Activated T-helper 17 cell treated with anti-CD3 and anti-CD28 coated beads, Interleukin-2, amount 50 U/mL, for 72 hours (primary cell): ENCODE results near the gene PADI3. TPM values are rescaled to one million over a fixed set of nuclear protein-coding genes. Genes with fewer than 3 reads are reported as not detected.

Experiments used
- ATAC-seq: fragments of 150-1000 bp; cut with Tn5 transposase; replicated peaks from 2 replicates; pipeline ENCODE4 v1.10.0; 2021; ENCODE audit warnings: mild to moderate bottlenecking, moderate library complexity
- H3K27ac Mint-ChIP-seq: one replicate; pipeline ENCODE4 v1.8.0; 2022; ENCODE audit warnings: mixed read lengths
- H3K27me3 Mint-ChIP-seq: one replicate; pipeline ENCODE4 v1.8.0; 2022; ENCODE audit warnings: mixed read lengths
- H3K36me3 Mint-ChIP-seq: one replicate; pipeline ENCODE4 v1.8.0; 2022; ENCODE audit warnings: low read depth, mild to moderate bottlenecking, mixed read lengths
- H3K4me1 Mint-ChIP-seq: one replicate; pipeline ENCODE4 v1.8.0; 2022; ENCODE audit warnings: mixed read lengths
- H3K4me3 Mint-ChIP-seq: one replicate; pipeline ENCODE4 v1.8.0; 2022; ENCODE audit warnings: mild to moderate bottlenecking, mixed read lengths
- H3K9me3 Mint-ChIP-seq: one replicate; pipeline ENCODE4 v1.8.0; 2022; ENCODE audit warnings: mixed read lengths
- total RNA-seq, 2 donors: library from RNA; stranded (reverse); gene quantifications; one replicate each; pipeline ENCODE4 v1.2.3, GENCODE V29; 2022

Gene PADI3
- total RNA-seq, 2 donors from 2014 or later, result not detected

GRCh38 chr1:17211377-17211776 lies 37.5 kb upstream of the PADI3 start:
- no peak for ATAC-seq
- peaks cover 42% of the 10 kb centered on the region for H3K27me3 Mint-ChIP-seq
- H3K4me1 Mint-ChIP-seq, result peaks cover 20% of the 10 kb centered on the region
- no peaks in the 10 kb centered on the region for H3K36me3 Mint-ChIP-seq
- H3K4me3 Mint-ChIP-seq, result no peak overlapping the region
- H3K27ac Mint-ChIP-seq, result no peak overlapping the region
- no peaks in the 10 kb centered on the region for H3K9me3 Mint-ChIP-seq

- Mint-ChIP-seq H3K27me3 (peaks cover 42% of the 10 kb centered on the region), H3K36me3 (no peaks in the 10 kb centered on the region), H3K27ac (no peak overlapping the region), H3K9me3 (no peaks in the 10 kb centered on the region), H3K4me3 (peak overlapping the region; percentile 47), H3K4me1 (peaks cover 20% of the 10 kb centered on the region)
- no peak for ATAC-seq
These were observed 36.9 kb upstream of the PADI3 start for GRCh38 chr1:17212009-17212408.

- no peaks in the 10 kb centered on the region for H3K36me3 Mint-ChIP-seq
- H3K4me1 Mint-ChIP-seq, result peaks cover 19% of the 10 kb centered on the region
- peak overlapping the region; percentile 47 for H3K4me3 Mint-ChIP-seq
- no peak for ATAC-seq
- H3K27ac Mint-ChIP-seq, result no peak overlapping the region
- H3K9me3 Mint-ChIP-seq, result no peaks in the 10 kb centered on the region
- H3K27me3 Mint-ChIP-seq, result peaks cover 42% of the 10 kb centered on the region
These were observed 36.3 kb upstream of the PADI3 start for GRCh38 chr1:17212487-17213121.

- peak overlapping the region; percentile 47 for H3K4me3 Mint-ChIP-seq
- H3K27me3 Mint-ChIP-seq, result peaks cover 42% of the 10 kb centered on the region
- H3K4me1 Mint-ChIP-seq, result peaks cover 15% of the 10 kb centered on the region
- no peaks in the 10 kb centered on the region for H3K9me3 Mint-ChIP-seq
- H3K27ac Mint-ChIP-seq, result no peak overlapping the region
- no peaks in the 10 kb centered on the region for H3K36me3 Mint-ChIP-seq
- ATAC-seq, result no peak
These were observed 35.6 kb upstream of the PADI3 start for GRCh38 chr1:17213148-17213781.

GRCh38 chr1:17213782-17214148 lies 35.1 kb upstream of the PADI3 start:
- Mint-ChIP-seq H3K4me3 (no peak overlapping the region), H3K4me1 (peaks cover 15% of the 10 kb centered on the region), H3K27me3 (peaks cover 42% of the 10 kb centered on the region), H3K27ac (no peak overlapping the region), H3K36me3 (no peaks in the 10 kb centered on the region), H3K9me3 (no peaks in the 10 kb centered on the region)
- ATAC-seq, result no peak

- no peak for ATAC-seq
- peaks cover 39% of the 10 kb centered on the region for H3K27me3 Mint-ChIP-seq
- H3K36me3 Mint-ChIP-seq, result no peaks in the 10 kb centered on the region
- H3K4me3 Mint-ChIP-seq, result no peak overlapping the region
- H3K9me3 Mint-ChIP-seq, result no peaks in the 10 kb centered on the region
- H3K4me1 Mint-ChIP-seq, result peaks cover 15% of the 10 kb centered on the region
- no peak overlapping the region for H3K27ac Mint-ChIP-seq
These were observed 33.9 kb upstream of the PADI3 start for GRCh38 chr1:17214876-17215544.

GRCh38 chr1:17215545-17215890 lies 33.4 kb upstream of the PADI3 start:
- Mint-ChIP-seq H3K4me3 (no peak overlapping the region), H3K36me3 (no peaks in the 10 kb centered on the region), H3K27ac (no peak overlapping the region), H3K27me3 (peaks cover 39% of the 10 kb centered on the region), H3K9me3 (no peaks in the 10 kb centered on the region), H3K4me1 (peaks cover 15% of the 10 kb centered on the region)
- no peak for ATAC-seq

GRCh38 chr1:17216078-17216477 lies 32.8 kb upstream of the PADI3 start:
- Mint-ChIP-seq H3K36me3 (no peaks in the 10 kb centered on the region), H3K27me3 (peaks cover 39% of the 10 kb centered on the region), H3K4me3 (no peak overlapping the region), H3K4me1 (peaks cover 15% of the 10 kb centered on the region), H3K27ac (no peak overlapping the region), H3K9me3 (no peaks in the 10 kb centered on the region)
- no peak for ATAC-seq

GRCh38 chr1:17217607-17218006 lies 31.3 kb upstream of the PADI3 start:
- Mint-ChIP-seq H3K27ac (no peak overlapping the region), H3K4me3 (no peak overlapping the region), H3K36me3 (no peaks in the 10 kb centered on the region), H3K27me3 (peaks cover 40% of the 10 kb centered on the region), H3K4me1 (peaks cover 10% of the 10 kb centered on the region), H3K9me3 (no peaks in the 10 kb centered on the region)
- ATAC-seq, result no peak

GRCh38 chr1:17218939-17219338 lies 30.0 kb upstream of the PADI3 start:
- ATAC-seq, result no peak
- Mint-ChIP-seq H3K27me3 (peaks cover 27% of the 10 kb centered on the region), H3K36me3 (no peaks in the 10 kb centered on the region), H3K4me3 (no peak overlapping the region), H3K27ac (no peak overlapping the region), H3K4me1 (no peaks in the 10 kb centered on the region), H3K9me3 (no peaks in the 10 kb centered on the region)

GRCh38 chr1:17220287-17220686 lies 28.6 kb upstream of the PADI3 start:
- peaks cover 17% of the 10 kb centered on the region for H3K27me3 Mint-ChIP-seq
- no peaks in the 10 kb centered on the region for H3K36me3 Mint-ChIP-seq
- no peak for ATAC-seq
- H3K4me3 Mint-ChIP-seq, result no peak overlapping the region
- no peaks in the 10 kb centered on the region for H3K9me3 Mint-ChIP-seq
- H3K27ac Mint-ChIP-seq, result no peak overlapping the region
- no peaks in the 10 kb centered on the region for H3K4me1 Mint-ChIP-seq

- ATAC-seq, result no peak
- Mint-ChIP-seq H3K27ac (no peak overlapping the region), H3K4me3 (no peak overlapping the region), H3K9me3 (no peaks in the 10 kb centered on the region), H3K36me3 (no peaks in the 10 kb centered on the region), H3K27me3 (peaks cover 6% of the 10 kb centered on the region), H3K4me1 (no peaks in the 10 kb centered on the region)
These were observed 26.3 kb upstream of the PADI3 start for GRCh38 chr1:17222557-17222956.

- Mint-ChIP-seq H3K27ac (no peak overlapping the region), H3K4me1 (no peaks in the 10 kb centered on the region), H3K9me3 (no peaks in the 10 kb centered on the region), H3K27me3 (peaks cover 6% of the 10 kb centered on the region), H3K4me3 (no peak overlapping the region), H3K36me3 (no peaks in the 10 kb centered on the region)
- no peak for ATAC-seq
These were observed 24.5 kb upstream of the PADI3 start for GRCh38 chr1:17224434-17224833.

GRCh38 chr1:17225140-17225539 lies 23.8 kb upstream of the PADI3 start:
- no peaks in the 10 kb centered on the region for H3K36me3 Mint-ChIP-seq
- no peak for ATAC-seq
- H3K27me3 Mint-ChIP-seq, result peaks cover 6% of the 10 kb centered on the region
- H3K4me3 Mint-ChIP-seq, result no peak overlapping the region
- no peaks in the 10 kb centered on the region for H3K4me1 Mint-ChIP-seq
- H3K9me3 Mint-ChIP-seq, result no peaks in the 10 kb centered on the region
- no peak overlapping the region for H3K27ac Mint-ChIP-seq

GRCh38 chr1:17227358-17227915 lies 21.5 kb upstream of the PADI3 start:
- Mint-ChIP-seq H3K9me3 (no peaks in the 10 kb centered on the region), H3K4me3 (no peak overlapping the region), H3K36me3 (no peaks in the 10 kb centered on the region), H3K4me1 (no peaks in the 10 kb centered on the region), H3K27ac (no peak overlapping the region), H3K27me3 (peaks cover 3% of the 10 kb centered on the region)
- ATAC-seq, result no peak
